ENCODE results near the gene PATJ.
A peak's percentile ranks its signal among the peaks of the same experiment; 100 is the strongest.
"Not testable (repeated sequence)": the region's sequence is repeated elsewhere in the genome, so short reads cannot be mapped to it uniquely, and the experiment has no call there.

PATJ gene

DNA sequence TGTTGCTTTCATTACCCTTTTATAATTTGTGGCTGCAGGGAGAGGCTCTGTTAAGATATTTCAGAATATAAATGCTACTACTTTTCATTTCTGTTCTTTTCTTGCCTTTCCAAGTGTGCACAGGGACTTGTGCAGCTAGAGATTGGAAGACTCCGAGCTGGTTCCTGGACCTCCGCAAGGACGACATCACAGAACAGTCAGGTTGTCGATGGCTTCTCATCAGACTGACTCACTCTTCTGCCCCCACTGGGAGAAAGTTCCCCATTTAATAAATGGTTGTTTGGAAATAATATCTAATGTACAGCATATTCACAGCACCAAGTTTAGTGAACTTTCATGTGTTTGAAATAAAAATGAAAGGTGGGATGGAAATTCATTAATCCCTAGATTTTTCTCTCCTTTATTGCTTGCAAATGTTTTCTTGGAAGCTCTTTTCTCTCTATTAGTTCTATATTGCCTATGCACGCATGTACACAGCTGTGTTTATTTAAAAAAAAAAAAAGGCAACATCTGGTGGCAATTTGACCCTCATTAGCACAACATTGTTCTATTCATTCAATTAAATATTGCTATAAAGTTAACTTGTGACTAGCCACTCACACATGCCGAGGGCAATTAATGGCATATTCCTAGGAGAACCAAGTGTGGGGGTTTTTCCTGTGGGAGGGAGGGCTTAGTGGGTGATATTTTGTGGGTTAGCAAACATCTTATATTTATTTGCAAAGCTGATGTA, 374.9 kb downstream of the PATJ start:
- intact Hi-C loops (cut with DNase I), result no loop called here
- no peak for DNase-seq

DNA sequence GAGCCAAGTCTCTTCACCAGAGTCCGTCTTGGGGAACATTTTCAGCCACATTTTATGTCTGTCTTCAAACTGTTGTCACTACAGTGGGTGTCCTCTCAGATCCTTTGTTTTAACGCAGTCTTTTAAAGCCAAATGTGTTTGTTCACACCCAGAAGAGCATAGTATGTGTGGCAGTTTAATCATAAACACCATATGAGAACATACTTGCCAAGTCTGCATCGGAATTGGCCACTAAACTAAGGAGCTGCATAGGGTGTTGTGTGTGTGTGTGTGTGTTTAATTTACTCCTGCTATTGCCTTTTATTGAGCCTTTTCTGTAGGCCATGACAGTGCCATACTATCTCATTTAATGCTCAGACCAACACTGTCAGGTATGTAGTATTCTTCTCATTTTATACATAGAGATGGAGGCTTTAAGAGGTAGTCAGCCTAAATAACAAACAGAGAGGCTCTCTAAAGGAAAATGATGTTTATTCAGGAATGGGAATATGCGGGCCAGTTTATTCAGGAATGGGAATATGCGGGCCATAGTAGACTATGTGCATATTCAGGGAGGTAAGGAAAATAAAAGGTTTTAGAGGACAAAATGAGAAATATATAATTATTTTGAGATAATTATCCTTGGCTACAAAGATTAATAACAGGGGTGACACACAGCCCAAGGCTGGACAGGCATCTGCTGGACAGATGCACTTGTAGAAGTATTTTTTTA, 384.5 kb downstream of the PATJ start:
- no peak for DNase-seq
- intact Hi-C loops (cut with DNase I), result no loop called here

GRCh38 chr1:62128745-62129144, 386.5 kb downstream of the PATJ start:
- DNase-seq, result no peak
- intact Hi-C loops (cut with DNase I), result no loop called here

DNA sequence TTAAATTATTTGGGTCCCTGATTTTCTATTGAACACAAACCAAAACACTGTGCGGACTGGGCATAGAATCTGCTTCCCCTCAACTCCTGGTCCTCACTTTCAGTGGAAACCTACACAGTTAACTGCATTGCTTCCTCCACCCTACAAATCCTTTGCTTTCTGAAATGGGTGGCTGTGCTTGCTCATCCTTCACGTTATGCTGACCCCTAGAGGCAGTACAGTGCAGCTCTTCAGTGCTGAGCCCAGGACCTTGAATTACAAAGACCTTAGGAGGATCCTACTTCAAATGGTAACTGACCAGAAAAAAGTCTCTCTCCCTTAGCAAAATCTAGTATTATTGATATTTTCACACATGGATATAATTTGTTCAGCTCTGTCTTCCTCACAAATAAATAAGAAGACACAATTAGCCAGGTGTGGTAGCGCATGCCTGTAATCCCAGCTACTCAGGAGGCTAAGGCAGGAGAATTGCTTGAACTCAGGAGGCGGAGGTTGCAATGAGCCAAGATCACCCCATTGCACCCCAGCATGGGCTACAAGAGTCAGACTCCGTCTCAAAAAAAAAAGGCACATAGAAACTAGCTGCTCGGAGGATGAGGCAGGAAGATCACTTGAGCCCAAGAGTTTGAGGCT, 388.9 kb downstream of the PATJ start:
- intact Hi-C loops (cut with DNase I), result loop anchor here (5.0 kb wide), 1 partner anchor 44 kb away; no protein-coding TSS in a partner anchor
- peak in 5 of 10 donors; percentile 21 to 89 (median 34) for DNase-seq

DNA sequence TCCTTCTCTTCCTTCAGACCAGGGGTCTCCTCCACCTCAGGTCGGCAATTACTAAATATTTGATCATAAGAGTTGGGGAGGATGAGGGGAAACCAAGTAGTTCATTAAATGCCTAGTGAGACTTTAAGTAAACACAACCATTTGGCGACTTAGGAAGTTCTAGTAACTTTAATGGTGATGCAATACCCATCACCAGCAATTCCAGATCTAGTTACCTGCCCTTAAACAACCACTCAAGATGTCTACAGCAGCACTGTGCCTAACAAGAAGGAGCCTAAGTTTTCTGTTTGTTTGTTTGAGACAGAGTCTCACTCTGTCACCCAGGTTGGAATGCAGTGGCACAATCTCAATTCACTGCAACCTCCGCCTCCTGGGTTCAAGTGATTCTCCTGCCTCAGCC, 395.7 kb downstream of the PATJ start:
- no peak for DNase-seq
- intact Hi-C loops (cut with DNase I), result no loop called here

DNA sequence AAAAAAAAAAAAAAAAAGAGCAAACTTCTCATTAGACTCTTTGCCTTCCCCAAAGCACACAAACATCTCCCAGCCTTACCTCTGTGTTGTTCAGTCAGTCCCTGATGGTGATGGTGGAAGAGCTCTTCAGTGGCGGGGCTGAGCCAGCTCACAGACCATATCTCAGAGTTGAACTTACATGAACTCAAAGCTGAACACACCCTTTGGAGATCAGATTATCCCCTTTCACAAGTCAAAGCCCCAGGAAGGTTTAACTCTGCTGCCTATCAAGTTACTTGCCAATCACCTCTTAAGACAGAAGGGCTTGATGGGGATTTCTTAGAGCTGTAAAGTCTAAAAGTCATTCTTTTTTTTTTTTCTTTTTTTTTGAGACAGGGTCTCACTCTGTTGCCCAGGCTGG, 397.1 kb downstream of the PATJ start:
- intact Hi-C loops (cut with DNase I), result no loop called here
- DNase-seq, result no peak

DNA sequence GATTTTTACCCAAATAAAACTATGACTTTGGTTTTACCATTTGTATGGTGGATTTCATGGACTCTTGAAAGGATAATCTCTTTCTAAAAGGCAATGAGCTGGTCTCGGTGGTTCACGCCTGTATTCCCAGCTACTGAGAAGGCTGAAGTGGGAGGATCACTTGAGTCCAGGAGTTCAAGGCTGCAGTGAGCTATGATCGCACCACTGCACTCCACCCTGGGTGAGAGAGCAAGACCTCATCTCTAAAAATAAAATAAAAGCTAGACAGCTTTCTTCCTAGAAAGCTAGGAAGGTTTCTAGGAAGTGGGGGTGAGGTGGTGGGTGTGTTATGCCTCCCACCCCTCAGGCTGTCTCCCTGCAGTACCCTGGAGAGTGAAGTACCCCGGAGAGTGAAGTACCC, 398.4 kb downstream of the PATJ start:
- intact Hi-C loops (cut with DNase I), result no loop called here

GRCh38 chr1:62142496-62142895, 400.2 kb downstream of the PATJ start:
- intact Hi-C loops (cut with DNase I), result no loop called here
- no peak for DNase-seq

More for the DNA sequence above, 398.4 kb downstream of the PATJ start:
- DNase-seq, result no peak

DNA sequence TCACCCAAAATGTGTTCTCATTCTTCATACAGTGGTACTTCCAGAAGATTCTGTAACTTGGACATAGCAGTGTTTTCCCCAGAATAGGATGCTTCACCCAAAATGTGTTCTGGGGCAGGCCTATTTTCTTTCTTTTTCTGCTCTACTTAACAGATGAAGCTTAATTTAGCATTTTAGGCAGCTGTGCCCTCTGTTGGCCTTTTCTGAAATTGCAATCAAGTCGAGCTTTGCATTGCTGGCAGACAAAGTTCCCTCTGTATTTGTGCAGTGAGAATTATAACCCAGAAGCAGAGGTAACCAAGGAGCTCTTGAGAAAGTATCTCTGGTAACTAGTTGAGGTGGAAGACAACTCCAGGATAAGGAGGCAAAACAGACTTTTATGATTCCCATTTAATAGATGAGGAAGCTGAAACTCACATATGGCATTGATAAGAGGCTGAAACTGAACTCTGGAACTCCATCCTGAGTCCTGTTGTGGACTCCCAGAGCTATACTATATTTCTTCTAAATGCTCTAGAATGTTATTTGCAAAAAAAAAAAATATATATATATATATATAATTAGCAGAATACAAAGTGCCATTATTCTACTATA, 402.1 kb downstream of the PATJ start:
- peak in 5 of 10 donors; percentile 38 to 61 (median 45) for DNase-seq
- intact Hi-C loops (cut with DNase I), result no loop called here

DNA sequence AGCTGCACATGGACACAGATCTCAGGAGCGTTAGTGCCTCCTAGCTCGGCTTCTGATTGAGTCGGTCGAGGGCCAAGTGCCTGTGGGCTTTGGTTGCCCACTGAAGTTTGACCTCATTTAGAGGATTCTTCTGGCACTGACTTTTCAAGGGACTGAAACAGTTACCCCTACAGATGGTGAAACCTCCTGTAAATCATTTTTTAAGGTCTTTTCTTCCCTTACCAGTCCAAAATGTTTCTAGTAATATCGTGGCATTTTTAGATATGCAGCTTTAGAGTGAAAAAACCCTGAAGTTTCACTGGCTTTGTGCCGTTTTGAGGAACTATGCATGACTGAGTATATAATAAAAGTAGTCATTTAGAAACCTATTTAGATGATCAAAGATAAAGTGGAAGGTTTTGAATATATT, 417.7 kb downstream of the PATJ start:
- peak in 1 of 10 donors; percentile 41 for DNase-seq
- intact Hi-C loops (cut with DNase I), result no loop called here

GRCh38 chr1:62161711-62162110, 419.4 kb downstream of the PATJ start:
- intact Hi-C loops (cut with DNase I), result no loop called here

GRCh38 chr1:62170380-62170779, 428.1 kb downstream of the PATJ start:
- peak in 1 of 10 donors; percentile 65 for DNase-seq
- intact Hi-C loops (cut with DNase I), result loop anchor here (10.0 kb wide), 1 partner anchor 574 kb away; no protein-coding TSS in a partner anchor

More at GRCh38 chr1:62161711-62162110, 419.4 kb downstream of the PATJ start:
- no peak for DNase-seq

- DNase-seq, result peak in 5 of 10 donors; percentile 20 to 82 (median 43)
- intact Hi-C loops (cut with DNase I), result loop anchor here (1.0 to 10.0 kb wide), 2 partner anchors 232 to 569 kb away; no protein-coding TSS in a partner anchor
Observed at GRCh38 chr1:62175568-62176179, 433.4 kb downstream of the PATJ start.

- intact Hi-C loops (cut with DNase I), result loop anchor here (10.0 kb wide), 1 partner anchor 568 kb away; no protein-coding TSS in a partner anchor
Observed at GRCh38 chr1:62176597-62177312, 434.5 kb downstream of the PATJ start.

DNA sequence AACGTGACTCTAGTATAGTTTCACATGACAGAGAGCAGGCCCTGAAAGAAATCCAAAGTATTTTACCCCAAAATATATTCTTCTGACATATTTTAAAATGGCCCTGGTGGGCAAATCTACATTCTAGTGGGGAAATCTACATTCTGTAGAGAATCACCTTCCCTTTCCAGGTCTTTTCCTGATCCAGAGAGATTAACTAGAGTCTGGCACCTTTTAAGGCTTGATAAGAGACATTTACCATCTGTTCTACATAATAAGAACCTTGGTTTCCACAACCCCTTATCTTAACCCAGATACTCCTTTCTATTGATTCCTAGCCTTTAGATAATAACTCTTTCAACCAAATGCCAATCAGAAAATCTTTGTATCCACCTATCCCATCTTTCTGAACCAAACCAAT, 435.3 kb downstream of the PATJ start:
- DNase-seq, result no peak
- intact Hi-C loops (cut with DNase I), result loop anchor here (10.0 kb wide), 1 partner anchor 567 kb away; no protein-coding TSS in a partner anchor

More at GRCh38 chr1:62176597-62177312, 434.5 kb downstream of the PATJ start:
- peak in 1 of 10 donors; percentile 1 for DNase-seq

- intact Hi-C loops (cut with DNase I), result loop anchor here (10.0 kb wide), 1 partner anchor 566 kb away; no protein-coding TSS in a partner anchor
- DNase-seq, result peak in 1 of 10 donors; percentile 60
Observed at GRCh38 chr1:62178372-62178771, 436.1 kb downstream of the PATJ start.

DNA sequence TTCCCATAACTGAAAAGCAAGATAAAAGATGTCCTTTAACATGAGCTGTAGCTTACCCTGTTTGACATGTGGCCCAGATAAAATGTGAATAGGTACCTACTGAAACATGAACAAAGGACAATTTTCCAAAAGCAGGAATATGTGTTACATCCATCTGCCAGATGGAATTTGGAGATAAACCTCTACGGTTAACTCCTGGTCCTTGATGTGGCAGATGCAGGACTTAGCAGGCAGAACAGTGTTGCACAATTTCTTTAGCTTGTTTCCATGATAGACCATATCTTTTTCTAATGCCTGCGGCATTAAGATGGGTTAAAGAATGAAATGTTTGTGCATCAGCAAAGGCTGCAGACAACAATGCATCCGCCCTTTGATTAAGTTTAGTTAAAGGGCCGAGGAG, 437.8 kb downstream of the PATJ start:
- peak in 1 of 10 donors; percentile 3 for DNase-seq
- intact Hi-C loops (cut with DNase I), result not testable (repeated sequence)

GRCh38 chr1:62180639-62181038, 438.4 kb downstream of the PATJ start:
- intact Hi-C loops (cut with DNase I), result no loop called here
- DNase-seq, result peak in 1 of 10 donors; percentile 5

DNA sequence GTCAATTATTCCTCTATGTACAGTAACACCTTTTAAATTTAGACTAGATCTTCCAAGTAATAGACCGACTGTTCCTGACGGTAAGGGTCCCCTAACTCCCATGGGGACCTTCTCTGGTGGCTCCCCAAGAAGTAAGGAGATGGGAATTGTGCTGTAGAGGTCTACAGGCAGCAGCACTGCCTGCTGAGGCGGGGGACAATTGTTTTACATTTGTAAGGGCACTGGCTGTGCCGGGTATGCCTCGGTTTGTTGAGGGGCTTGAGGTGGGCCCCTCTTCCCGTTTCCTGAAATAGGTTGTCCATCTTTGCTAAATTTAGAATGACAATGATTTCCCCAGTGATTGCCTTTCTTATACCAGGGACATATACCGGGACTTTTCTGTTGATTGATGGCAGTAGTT, 439.3 kb downstream of the PATJ start:
- intact Hi-C loops (cut with DNase I), result no loop called here
- DNase-seq, result peak in 1 of 10 donors; percentile 18

Data from posterior cingulate gyrus (tissue), 11 donors.